ENCODE data around the gene PIP4K2C. TPM values are rescaled to one million over a fixed set of nuclear protein-coding genes. Genes with fewer than 3 reads are reported as not detected.

PIP4K2C gene
- total and polyA plus RNA-seq, 10 of the 15 experiments (the other 5 are each of a cell fraction or from before 2014, with no cell fraction given), result 4.8 to 25.1 (median 14.9) TPM

DNA sequence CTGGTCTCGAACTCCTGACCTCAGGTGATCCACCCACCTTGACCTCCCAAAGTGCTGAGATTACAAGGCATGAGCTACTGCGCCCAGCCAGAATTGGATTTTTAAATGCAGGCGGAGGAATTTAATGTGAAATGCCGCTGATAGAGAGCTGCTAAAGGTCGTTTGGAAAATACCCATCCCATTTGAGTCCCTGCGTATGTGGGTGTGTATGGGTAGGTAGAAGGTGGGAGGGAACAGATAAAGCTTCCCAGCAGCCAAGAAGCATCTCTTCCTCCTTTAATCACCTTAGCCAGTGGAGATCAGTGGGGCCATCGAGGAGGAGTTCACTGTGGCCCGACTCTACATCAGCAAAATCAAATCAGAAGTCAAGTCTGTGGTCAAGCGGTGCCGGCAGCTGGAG, 16.2 kb upstream of the PIP4K2C start:
- no peak overlapping the region for H2AFZ ChIP-seq (ENCODE audit: control insufficient read depth, low read depth, low read length)
- intact Hi-C loops (cut with micrococcal nuclease; ENCODE audit: unreplicated experiment), result no loop called here
- H3K27ac ChIP-seq (ENCODE audit: control insufficient read depth, insufficient read depth), result no peak overlapping the region
- CTCF ChIA-PET, result interaction anchor here (0.7 to 2.0 kb wide), 4 partner anchors 9 to 67 kb away, joined by 3 to 7 read pairs (median 6); no protein-coding TSS in a partner anchor
- TF ChIP-seq RUNX3 (IDR thresholded peaks at IDR 0.05; ENCODE audit: low read length) (no peak), YY1 (IDR thresholded peaks at IDR 0.05; ENCODE audit: low read depth, low read length) (no peak), SIN3A (IDR thresholded peaks at IDR 0.05; ENCODE audit: low read depth, low read length) (no peak)
- TF ChIP-seq, protein P1, sequence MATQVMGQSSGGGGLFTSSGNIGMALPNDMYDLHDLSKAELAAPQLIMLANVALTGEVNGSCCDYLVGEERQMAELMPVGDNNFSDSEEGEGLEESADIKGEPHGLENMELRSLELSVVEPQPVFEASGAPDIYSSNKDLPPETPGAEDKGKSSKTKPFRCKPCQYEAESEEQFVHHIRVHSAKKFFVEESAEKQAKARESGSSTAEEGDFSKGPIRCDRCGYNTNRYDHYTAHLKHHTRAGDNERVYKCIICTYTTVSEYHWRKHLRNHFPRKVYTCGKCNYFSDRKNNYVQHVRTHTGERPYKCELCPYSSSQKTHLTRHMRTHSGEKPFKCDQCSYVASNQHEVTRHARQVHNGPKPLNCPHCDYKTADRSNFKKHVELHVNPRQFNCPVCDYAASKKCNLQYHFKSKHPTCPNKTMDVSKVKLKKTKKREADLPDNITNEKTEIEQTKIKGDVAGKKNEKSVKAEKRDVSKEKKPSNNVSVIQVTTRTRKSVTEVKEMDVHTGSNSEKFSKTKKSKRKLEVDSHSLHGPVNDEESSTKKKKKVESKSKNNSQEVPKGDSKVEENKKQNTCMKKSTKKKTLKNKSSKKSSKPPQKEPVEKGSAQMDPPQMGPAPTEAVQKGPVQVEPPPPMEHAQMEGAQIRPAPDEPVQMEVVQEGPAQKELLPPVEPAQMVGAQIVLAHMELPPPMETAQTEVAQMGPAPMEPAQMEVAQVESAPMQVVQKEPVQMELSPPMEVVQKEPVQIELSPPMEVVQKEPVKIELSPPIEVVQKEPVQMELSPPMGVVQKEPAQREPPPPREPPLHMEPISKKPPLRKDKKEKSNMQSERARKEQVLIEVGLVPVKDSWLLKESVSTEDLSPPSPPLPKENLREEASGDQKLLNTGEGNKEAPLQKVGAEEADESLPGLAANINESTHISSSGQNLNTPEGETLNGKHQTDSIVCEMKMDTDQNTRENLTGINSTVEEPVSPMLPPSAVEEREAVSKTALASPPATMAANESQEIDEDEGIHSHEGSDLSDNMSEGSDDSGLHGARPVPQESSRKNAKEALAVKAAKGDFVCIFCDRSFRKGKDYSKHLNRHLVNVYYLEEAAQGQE (IDR thresholded peaks at IDR 0.05; ENCODE audit: low read depth, low read length), result no peak
- no peak overlapping the region for H3K9ac ChIP-seq (ENCODE audit: control insufficient read depth, insufficient read depth, low read length)
- no peaks in the 10 kb centered on the region; a peak in 1 of 4 replicates for H3K27me3 ChIP-seq (replicated peaks in 1 of 2; ENCODE audit: control insufficient read depth in 2 of 2, insufficient read depth in 2 of 2, low read length in 1 of 2)
- WGBS (ENCODE audit: insufficient coverage, insufficient replicate concordance, low lambda C conversion rate, missing lambda C conversion rate), result 56% methylated on average over 10 of the region's 10 CpGs
- H4K20me1 ChIP-seq (ENCODE audit: control insufficient read depth, insufficient read depth), result no peaks in the 10 kb centered on the region
- in situ Hi-C loops (cut with MboI), result no loop called here
- no peak overlapping the region for H3K4me3 ChIP-seq
- H3K4me1 ChIP-seq (ENCODE audit: control insufficient read depth, insufficient read depth, low read length), result no peaks in the 10 kb centered on the region
- no peak for ATAC-seq
- no peaks in the 10 kb centered on the region for H3K9me3 ChIP-seq (replicated peaks; ENCODE audit: control insufficient read depth, insufficient read depth, low read length)
- H3K36me3 ChIP-seq (ENCODE audit: control insufficient read depth in 2 of 2, insufficient read depth in 2 of 2, low read length in 1 of 2), result no peaks in the 10 kb centered on the region
- RAD21 ChIA-PET (ENCODE audit: unreplicated experiment), result interaction anchor here (1.0 to 1.3 kb wide), 2 partner anchors 98 to 116 kb away, joined by 3 to 5 read pairs; no protein-coding TSS in a partner anchor
- no TSS peak for BruUV-seq (replicated peaks)
- H3K4me2 ChIP-seq (ENCODE audit: control insufficient read depth, insufficient read depth), result no peak overlapping the region
- DNase-seq (ENCODE audit: low read depth, low spot score), result no peak
- SMC1A ChIA-PET (ENCODE audit: uncharacterized antibody, unreplicated experiment), result interaction anchor here (1.0 kb wide), 1 partner anchor 48 kb away, joined by 3 read pairs; no protein-coding TSS in a partner anchor
- no peaks in the 10 kb centered on the region for H3K79me2 ChIP-seq (ENCODE audit: control insufficient read depth, insufficient read depth, low read length)
- POLR2A ChIA-PET, result interaction anchor here (0.7 kb wide), 1 partner anchor 62 kb away, joined by 3 read pairs; no protein-coding TSS in a partner anchor
- FAIRE-seq, result no peak
